HG03457 (cell line): ENCODE measurements around the gene ZNF398.
"Not testable (repeated sequence)": the region's sequence is repeated elsewhere in the genome, so short reads cannot be mapped to it uniquely, and the experiment has no call there.

Experiments used
- ATAC-seq: cut with Tn5 transposase; IDR thresholded peaks from one replicate; pipeline ENCODE4 v1.9.1; 2021; ENCODE audit warnings: moderate number of reproducible peaks; ENCODE audit not compliant: unreplicated experiment

Gene ZNF398

GRCh38 chr7:149223761-149224160, 76.5 kb downstream of the ZNF398 start:
- ATAC-seq: no peak

GRCh38 chr7:149224352-149224751, 77.1 kb downstream of the ZNF398 start:
- ATAC-seq: no peak

- ATAC-seq: no peak
Observed at GRCh38 chr7:149225106-149225505, 77.9 kb downstream of the ZNF398 start.

- no peak for ATAC-seq
Observed at GRCh38 chr7:149225656-149226055, 78.4 kb downstream of the ZNF398 start.

GRCh38 chr7:149226366-149226765, 79.1 kb downstream of the ZNF398 start:
- not testable (repeated sequence) for ATAC-seq

GRCh38 chr7:149226840-149227494, 79.7 kb downstream of the ZNF398 start:
- no peak for ATAC-seq

GRCh38 chr7:149228831-149229471, 81.7 kb downstream of the ZNF398 start:
- ATAC-seq: no peak

- no peak for ATAC-seq
Observed at GRCh38 chr7:149229526-149229925, 82.3 kb downstream of the ZNF398 start.

GRCh38 chr7:149232362-149232761, 85.1 kb downstream of the ZNF398 start:
- no peak for ATAC-seq
